ENCODE measurements around the gene YWHAQ.

YWHAQ gene

DNA sequence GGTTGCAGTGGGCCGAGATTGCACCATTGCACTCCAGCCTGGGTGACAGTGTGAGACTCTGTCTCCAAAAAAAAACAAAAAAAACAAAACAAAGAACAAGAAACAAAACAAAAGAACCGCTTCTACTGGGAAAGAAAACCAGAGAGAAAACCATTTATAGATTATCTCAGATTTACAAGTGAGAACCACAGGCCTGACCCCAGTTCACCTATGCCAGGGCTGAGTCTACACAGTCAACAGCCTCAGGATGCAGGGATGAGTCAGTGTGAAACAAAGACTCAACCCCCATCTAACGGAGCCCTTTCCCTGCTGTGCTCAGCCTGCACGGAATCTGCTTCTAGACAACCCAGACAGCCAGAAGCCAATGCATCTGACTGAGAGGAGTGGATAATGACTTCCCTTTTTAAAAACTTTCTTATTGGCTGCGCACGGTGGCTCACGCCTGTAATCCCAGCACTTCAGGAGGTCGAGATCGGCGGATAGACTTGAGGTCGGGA, 25.5 kb upstream of the YWHAQ start:
- no peak overlapping the region for H3K4me3 ChIP-seq
- no peak overlapping the region for H3K27ac ChIP-seq
- no peak for DNase-seq (ENCODE audit: low spot score)
- TF ChIP-seq, protein P1, sequence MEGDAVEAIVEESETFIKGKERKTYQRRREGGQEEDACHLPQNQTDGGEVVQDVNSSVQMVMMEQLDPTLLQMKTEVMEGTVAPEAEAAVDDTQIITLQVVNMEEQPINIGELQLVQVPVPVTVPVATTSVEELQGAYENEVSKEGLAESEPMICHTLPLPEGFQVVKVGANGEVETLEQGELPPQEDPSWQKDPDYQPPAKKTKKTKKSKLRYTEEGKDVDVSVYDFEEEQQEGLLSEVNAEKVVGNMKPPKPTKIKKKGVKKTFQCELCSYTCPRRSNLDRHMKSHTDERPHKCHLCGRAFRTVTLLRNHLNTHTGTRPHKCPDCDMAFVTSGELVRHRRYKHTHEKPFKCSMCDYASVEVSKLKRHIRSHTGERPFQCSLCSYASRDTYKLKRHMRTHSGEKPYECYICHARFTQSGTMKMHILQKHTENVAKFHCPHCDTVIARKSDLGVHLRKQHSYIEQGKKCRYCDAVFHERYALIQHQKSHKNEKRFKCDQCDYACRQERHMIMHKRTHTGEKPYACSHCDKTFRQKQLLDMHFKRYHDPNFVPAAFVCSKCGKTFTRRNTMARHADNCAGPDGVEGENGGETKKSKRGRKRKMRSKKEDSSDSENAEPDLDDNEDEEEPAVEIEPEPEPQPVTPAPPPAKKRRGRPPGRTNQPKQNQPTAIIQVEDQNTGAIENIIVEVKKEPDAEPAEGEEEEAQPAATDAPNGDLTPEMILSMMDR (IDR thresholded peaks at IDR 0.05): no peak

DNA sequence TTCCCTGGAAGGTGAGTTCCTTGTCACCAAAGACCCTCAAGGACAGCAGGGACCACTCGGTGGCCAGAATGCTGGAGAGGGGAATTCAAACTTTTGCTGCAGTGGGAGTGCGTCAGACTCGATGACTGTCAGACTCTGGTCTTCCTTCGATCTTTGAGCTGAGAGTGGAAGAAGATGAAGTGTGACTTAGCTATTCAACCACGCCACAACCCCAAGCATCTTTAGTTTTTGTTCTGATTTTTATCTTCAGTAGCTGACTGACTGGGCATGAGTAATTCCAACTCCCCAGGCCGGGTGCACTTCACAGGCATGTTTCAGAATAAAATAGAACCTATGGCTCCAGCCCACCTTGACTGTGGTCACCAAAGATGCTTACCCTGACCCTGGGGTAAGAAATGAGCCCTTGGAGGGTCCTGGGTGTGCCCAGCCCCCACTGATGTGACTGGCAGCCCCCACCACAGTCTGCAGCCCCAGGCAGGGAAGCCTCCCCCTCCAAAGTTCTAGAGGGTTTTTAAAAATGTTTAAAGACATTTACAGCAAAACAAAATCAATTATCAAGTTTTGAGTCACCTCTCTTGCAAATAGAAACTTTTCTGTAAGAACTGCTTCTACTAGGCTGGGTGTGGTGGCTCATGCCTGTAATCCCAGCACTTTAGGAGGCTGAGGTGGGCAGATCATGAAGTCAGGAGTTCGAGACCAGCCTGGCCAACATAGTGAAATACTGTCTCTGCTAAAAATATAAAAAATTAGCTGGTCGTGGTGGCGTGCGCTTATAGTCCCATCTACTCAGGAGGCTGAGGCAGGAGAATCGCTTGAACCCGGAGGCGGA, 24.9 kb upstream of the YWHAQ start:
- Histone ChIP-seq H3K27ac (no peak overlapping the region), H3K4me3 (no peak overlapping the region)
- DNase-seq (ENCODE audit: low spot score): no peak
- TF ChIP-seq, protein P1 (IDR thresholded peaks at IDR 0.05): no peak

DNA sequence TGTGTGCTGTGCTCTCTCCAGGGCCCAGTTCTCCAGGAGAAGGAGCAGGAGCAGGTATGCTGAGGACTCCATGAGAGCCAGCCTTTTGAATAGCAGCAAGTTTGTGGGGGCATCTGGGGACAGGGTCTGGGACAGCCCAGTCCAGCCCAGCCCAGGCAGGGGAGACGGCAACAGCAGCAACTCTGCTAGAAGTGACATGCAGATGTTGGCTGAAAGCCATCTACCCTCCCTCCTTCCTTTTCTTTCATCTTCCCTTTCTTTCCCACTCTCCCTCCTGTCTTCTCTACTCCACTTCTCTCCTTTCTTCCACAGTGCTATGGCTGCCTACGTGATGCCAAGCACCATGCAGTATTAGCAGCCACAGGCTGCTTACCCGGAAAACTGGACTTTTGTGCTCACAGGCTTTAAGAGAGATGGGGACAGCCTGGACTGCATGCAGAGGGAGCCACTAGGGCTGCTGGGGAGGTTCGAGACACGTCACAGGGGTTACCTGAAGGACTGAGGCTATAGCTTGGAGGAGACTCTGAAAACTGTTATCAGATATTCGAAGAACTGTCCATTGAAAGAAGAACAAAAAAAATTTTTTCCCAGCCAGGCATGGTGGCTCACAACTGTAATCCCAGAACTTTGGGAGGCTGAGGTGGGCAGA, 23.8 kb upstream of the YWHAQ start:
- DNase-seq (ENCODE audit: low spot score): no peak
- H3K27ac ChIP-seq: no peak overlapping the region
- TF ChIP-seq, protein P1 (IDR thresholded peaks at IDR 0.05): no peak
- no peak overlapping the region for H3K4me3 ChIP-seq

DNA sequence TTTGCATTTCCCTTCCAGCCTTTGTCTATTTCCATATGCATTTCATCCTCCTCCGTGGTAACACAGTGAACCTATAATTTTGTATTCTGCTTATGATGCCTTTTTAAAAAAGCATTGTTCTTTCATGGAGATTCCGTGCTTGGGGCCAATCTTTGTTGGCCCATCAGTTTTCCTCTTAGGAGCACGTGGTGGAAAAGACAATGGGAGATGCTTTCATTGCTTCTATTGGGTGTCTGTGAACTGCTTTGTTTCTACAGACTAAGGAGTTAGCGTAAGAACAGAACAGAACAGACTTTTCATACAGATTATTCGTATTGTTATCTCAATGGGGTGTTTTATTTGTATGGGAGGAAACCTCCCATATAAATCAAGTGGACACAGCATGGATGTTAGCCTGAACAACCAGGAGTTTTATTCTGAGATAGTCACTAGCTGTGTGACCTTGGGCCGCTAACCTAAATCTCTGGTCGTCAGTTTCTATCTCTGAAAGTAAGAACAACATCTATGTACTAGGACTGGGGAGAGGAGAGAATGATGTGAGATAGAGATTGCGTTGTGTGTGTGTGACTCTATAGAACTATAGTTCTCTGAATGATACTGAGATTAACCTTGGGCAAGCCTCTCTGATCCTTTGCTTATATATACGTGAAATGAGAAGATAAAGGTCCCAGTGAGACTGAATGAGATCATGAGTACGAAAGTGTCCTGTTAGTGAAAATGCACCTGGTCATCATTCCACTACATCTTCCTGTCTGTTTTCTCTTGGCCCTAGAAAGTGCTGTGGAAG, 22.9 kb upstream of the YWHAQ start:
- DNase-seq (ENCODE audit: low spot score): no peak
- Histone ChIP-seq H3K27ac (no peak overlapping the region), H3K4me3 (no peak overlapping the region)
- TF ChIP-seq, protein P1 (IDR thresholded peaks at IDR 0.05): no peak

DNA sequence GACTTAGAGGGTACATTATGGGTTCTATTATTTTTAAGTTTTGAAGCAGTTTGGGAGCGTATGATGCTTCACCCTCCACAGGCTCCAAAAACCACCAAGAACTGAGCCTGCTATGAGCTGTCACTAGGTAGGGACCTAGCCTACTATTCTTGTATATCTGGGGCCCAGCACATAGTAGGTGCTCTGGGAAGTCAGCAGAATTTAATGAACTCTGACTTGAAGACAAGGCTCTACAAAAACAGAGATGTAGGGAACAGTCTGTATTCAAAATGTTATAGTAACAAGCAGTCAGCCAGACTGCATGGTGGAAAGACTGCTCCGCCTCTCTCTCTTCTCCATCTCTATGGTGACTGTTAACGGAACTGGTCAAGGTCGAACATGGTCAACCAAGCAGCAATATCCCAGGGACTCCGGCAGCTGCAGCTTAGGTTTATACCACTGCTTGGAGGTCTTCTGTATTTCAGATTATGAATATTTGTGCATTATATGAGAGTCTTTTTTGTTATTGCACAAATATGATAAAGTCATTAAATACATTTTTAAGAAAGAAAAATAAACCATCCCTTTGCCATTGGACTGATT, 22.2 kb upstream of the YWHAQ start:
- Histone ChIP-seq H3K27ac (no peak overlapping the region), H3K4me3 (no peak overlapping the region)
- no peak for DNase-seq (ENCODE audit: low spot score)
- TF ChIP-seq, protein P1 (IDR thresholded peaks at IDR 0.05): no peak

DNA sequence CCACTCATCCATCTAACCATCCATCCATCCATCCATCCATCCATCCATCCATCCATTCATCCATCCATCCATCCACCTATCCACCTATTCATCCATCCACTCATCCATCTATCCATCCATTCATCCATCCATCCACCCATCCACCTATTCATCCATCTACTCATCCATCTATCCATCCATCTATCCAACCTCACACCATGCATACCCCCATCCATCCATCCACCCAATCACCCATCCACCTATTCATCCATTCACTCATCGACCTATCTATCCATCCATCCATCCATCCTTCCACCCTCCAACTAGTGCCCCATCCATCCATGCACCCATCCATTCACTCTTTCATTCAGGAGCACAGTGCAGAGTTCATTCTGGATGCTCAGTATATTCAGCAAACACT, 21.5 kb upstream of the YWHAQ start:
- no peak for DNase-seq (ENCODE audit: low spot score)
- Histone ChIP-seq H3K27ac (no peak overlapping the region), H3K4me3 (no peak overlapping the region)
- TF ChIP-seq, protein P1 (IDR thresholded peaks at IDR 0.05): no peak
